Lower lobe of right lung (tissue), 2 donors: Measurements from ENCODE around the gene CPT1A. TPM values are rescaled to one million over a fixed set of nuclear protein-coding genes. Genes with fewer than 3 reads are reported as not detected.

Source experiments
- ATAC-seq, 2 donors: fragments of 200-7000 bp; cut with Tn5 transposase; one replicate each; pipeline ENCODE4 v1.9.1; 2020 to 2022; ENCODE audit warnings: mild to moderate bottlenecking in 2 of 2, moderate library complexity in 2 of 2
- DNase-seq: peaks from one replicate; pipeline ENCODE4 v3.0.0-alpha.2; 2020
- H3K27ac ChIP-seq: fragments of 200-600 bp; one replicate; pipeline ENCODE4 v1.8.0; 2022
- H3K27me3 ChIP-seq: fragments of 200-600 bp; one replicate; pipeline ENCODE4 v1.8.0; 2022; ENCODE audit warnings: low read depth
- H3K36me3 ChIP-seq: fragments of 200-600 bp; one replicate; pipeline ENCODE4 v1.8.0; 2022; ENCODE audit warnings: mild to moderate bottlenecking
- H3K4me1 ChIP-seq: fragments of 200-600 bp; one replicate; pipeline ENCODE4 v1.8.0; 2022
- H3K4me3 ChIP-seq: fragments of 200-600 bp; one replicate; pipeline ENCODE4 v1.8.0; 2022; ENCODE audit warnings: mild to moderate bottlenecking
- H3K9me3 ChIP-seq: fragments of 200-600 bp; one replicate; pipeline ENCODE4 v1.8.0; 2022
- CTCF ChIP-seq: fragments of 200-600 bp; IDR thresholded peaks from one replicate; pipeline ENCODE4 v1.8.0; 2022; ENCODE audit warnings: antibody characterized with exemption, mild to moderate bottlenecking
- intact Hi-C: fragments of 100-400 bp; cut with DNase I; formaldehyde crosslinking; loops from one replicate; pipeline ENCODE4 v1.11.0; 2022
- total RNA-seq: library from RNA; stranded (reverse); fragmentation: NEBNext Ultra II Directional; extraction: Animal tissue kit (Norgen Biotek cat#: 25700); gene quantifications from one replicate; pipeline ENCODE4 v1.2.1, GENCODE V29; 2021
- donor health status: DM: no; HTN: yes; CAD: no; lungs with severe emphysema.

Gene CPT1A
- total RNA-seq, 1 donor from 2014 or later: 88.4 TPM

DNA sequence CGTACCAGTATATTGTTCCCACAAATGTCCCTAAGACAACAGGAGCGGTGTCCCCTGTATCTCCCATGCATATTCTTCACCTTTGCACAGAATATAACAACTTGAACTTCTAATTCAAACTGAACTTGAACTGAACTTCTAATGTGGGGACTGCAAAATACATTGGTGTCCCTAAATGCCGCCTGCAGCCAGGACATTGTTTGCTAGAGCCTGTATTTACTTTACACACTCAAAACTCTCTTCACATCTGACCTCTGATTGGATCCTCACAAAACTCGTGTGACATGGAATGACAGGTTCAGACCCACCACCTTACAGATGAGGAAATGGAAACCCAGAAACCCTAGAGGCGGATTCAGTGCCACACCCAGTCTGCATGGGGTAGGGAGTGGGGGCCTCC is 6.4 kb downstream of the CPT1A start:
- no peaks in the 10 kb centered on the region for H3K27me3 ChIP-seq
- H3K9me3 ChIP-seq: no peaks in the 10 kb centered on the region
- no peak overlapping the region for H3K4me3 ChIP-seq
- DNase-seq (no peak), ATAC-seq (no peak)
- H3K36me3 ChIP-seq: peaks cover 20% of the 10 kb centered on the region
- H3K27ac ChIP-seq: no peak overlapping the region
- intact Hi-C loops: no loop called here
- no peak for TF ChIP-seq CTCF
- H3K4me1 ChIP-seq: peaks cover 93% of the 10 kb centered on the region

DNA sequence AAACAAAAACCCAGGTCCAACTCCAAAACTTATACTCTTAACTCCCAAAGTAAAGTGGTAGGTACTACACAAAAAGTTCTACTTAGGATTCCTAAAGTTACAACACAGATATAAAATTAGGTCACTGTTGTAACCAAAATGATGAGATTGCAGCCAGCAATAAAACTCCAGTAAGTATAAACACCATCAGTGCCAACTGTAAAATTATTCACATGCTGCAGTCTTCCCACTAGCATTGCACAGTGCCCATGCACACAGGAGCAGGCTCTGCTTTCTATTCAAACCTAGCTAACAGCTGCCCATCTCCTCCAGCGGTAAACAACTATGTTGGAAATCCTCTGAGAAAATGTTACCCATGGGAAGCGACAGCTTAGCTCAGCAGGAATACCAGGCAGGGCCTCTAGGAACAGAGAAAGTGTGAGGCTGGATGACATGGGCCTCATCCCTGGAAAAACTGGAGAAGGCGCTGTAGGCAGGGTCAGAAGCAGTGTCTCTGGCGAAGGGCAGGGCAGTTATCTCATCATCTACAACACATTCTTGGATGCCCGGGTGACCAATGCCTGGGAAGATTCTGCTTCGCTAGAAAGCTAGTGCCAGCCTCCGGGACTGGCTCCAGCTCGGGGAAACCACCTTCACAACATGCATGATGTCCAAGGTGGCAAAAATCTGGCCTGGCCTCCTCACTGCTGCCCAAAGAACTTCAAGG is 9.1 kb downstream of the CPT1A start:
- DNase-seq (no peak), ATAC-seq (no peak)
- H3K27me3 ChIP-seq: no peaks in the 10 kb centered on the region
- no peak for TF ChIP-seq CTCF
- no peaks in the 10 kb centered on the region for H3K9me3 ChIP-seq
- H3K36me3 ChIP-seq: peaks cover 30% of the 10 kb centered on the region
- no peak overlapping the region for H3K27ac ChIP-seq
- no peak overlapping the region for H3K4me3 ChIP-seq
- intact Hi-C loops: no loop called here
- peaks cover 93% of the 10 kb centered on the region for H3K4me1 ChIP-seq

DNA sequence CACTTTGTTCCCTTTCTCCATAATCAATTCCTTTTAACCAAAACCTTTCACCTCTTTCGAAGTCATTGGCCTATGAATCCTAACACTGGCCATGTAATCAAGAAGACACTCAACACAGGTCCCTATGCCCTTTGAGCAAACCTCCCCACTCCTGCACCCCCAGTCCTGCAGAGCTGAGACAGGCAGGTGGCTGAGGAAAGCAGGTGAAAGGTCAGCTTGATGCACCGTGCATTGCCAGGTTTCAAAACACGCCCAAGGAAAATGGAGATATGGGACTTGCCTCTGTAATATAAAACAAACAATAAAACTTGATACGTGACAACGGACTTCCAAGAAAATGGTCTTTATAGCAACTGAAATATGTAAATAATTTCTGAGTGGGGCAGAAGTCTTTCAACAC is 10.6 kb downstream of the CPT1A start:
- no peak for ATAC-seq
- peaks cover 87% of the 10 kb centered on the region for H3K4me1 ChIP-seq

GRCh38 chr11:68829581-68829980 is 12.1 kb downstream of the CPT1A start:
- no peaks in the 10 kb centered on the region for H3K27me3 ChIP-seq
- intact Hi-C loops: no loop called here
- TF ChIP-seq CTCF: no peak
- DNase-seq (no peak), ATAC-seq (no peak)
- H3K9me3 ChIP-seq: no peaks in the 10 kb centered on the region
- peaks cover 78% of the 10 kb centered on the region for H3K4me1 ChIP-seq
- peaks cover 28% of the 10 kb centered on the region for H3K36me3 ChIP-seq
- H3K27ac ChIP-seq: no peak overlapping the region
- H3K4me3 ChIP-seq: no peak overlapping the region

More for the DNA sequence above, 10.6 kb downstream of the CPT1A start:
- intact Hi-C loops: no loop called here
- H3K27ac ChIP-seq: no peak overlapping the region
- DNase-seq: no peak
- TF ChIP-seq CTCF: no peak
- peaks cover 28% of the 10 kb centered on the region for H3K36me3 ChIP-seq
- H3K4me3 ChIP-seq: no peak overlapping the region
- H3K9me3 ChIP-seq: no peaks in the 10 kb centered on the region
- H3K27me3 ChIP-seq: no peaks in the 10 kb centered on the region

DNA sequence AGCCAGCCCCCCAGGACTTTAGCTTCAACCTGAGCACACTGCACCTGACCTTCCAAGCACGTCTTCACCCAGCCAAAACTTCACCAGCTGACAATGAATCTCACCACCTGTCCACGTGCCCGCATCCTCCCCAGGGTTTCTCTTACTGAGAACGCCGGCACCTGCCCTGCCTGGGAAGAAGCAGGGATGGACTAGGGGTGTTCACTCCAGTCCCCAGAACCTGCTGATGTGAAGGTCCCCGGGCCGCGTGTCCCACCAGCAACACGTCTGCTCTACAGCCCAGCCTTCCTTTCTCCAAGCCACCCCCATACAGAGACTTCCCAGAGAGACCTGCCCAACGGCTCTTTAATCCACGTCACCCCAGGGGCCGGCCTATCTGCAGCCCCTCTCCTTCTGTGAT is 12.8 kb downstream of the CPT1A start:
- intact Hi-C loops: no loop called here
- TF ChIP-seq CTCF: no peak
- Histone ChIP-seq H3K4me1 (peaks cover 75% of the 10 kb centered on the region), H3K27ac (peak overlapping the region; percentile 67), H3K36me3 (peaks cover 28% of the 10 kb centered on the region), H3K4me3 (no peak overlapping the region), H3K27me3 (no peaks in the 10 kb centered on the region), H3K9me3 (no peaks in the 10 kb centered on the region)
- DNase-seq (no peak), ATAC-seq (no peak)
